ENCODE measurements around the gene WDR43. TPM values are rescaled to one million over a fixed set of nuclear protein-coding genes. Genes with fewer than 3 reads are reported as not detected.

Gene WDR43
- total and polyA plus RNA-seq, 11 donors: 4.5 to 35.9 (median 22.5) TPM

DNA sequence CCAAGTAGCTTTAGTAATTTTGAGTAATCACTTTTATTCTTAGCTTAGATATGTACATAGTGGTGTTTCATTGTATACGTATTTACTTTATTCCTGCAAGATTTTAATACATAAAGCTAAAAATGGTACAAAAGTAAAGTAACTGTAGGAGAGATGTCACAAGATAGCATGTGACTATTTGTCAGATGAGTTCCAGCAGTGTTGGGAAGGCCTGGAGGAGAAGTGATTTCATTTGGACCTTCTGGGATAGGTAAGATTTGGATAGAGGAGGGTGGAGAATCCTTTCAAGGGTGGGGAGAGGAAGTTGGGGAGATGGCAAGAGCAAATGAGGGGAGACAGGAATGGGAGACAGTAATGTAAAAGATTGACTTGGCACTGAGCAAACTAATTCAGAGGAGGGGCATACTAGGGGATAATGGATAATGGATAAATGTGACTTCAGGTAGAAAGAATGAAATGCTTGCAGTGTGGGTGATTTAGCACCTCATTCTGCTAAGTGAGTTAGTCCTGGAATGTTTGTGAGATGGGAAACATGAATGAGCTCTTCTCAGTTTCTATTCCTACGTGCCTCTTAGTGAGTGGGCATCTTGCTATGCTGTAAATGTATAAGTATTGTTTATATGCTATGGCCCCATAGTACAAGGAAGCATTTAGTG lies 10.5 kb downstream of the WDR43 start:
- Histone ChIP-seq H3K4me3 (no peak overlapping the region), H3K9me3 (no peaks in the 10 kb centered on the region), H3K4me1 (peaks cover 0 to 18% (median 0%) of the 10 kb centered on the region in 12 donors), H3K27ac (no peak overlapping the region), H3K27me3 (no peaks in the 10 kb centered on the region), H3K36me3 (peaks cover 0 to 80% (median 63%) of the 10 kb centered on the region in 9 donors)
- ATAC-seq: no peak
- TF ChIP-seq POLR2A (IDR thresholded peaks at IDR 0.05): no peak
- TF ChIP-seq, protein P1, sequence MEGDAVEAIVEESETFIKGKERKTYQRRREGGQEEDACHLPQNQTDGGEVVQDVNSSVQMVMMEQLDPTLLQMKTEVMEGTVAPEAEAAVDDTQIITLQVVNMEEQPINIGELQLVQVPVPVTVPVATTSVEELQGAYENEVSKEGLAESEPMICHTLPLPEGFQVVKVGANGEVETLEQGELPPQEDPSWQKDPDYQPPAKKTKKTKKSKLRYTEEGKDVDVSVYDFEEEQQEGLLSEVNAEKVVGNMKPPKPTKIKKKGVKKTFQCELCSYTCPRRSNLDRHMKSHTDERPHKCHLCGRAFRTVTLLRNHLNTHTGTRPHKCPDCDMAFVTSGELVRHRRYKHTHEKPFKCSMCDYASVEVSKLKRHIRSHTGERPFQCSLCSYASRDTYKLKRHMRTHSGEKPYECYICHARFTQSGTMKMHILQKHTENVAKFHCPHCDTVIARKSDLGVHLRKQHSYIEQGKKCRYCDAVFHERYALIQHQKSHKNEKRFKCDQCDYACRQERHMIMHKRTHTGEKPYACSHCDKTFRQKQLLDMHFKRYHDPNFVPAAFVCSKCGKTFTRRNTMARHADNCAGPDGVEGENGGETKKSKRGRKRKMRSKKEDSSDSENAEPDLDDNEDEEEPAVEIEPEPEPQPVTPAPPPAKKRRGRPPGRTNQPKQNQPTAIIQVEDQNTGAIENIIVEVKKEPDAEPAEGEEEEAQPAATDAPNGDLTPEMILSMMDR (IDR thresholded peaks at IDR 0.05): no peak
- 46 to 93% (median 90%) methylated on average over 2 of the region's 2 CpGs for WGBS, 4 donors
- intact Hi-C loops (cut with DNase I): no loop called here
- DNase-seq: no peak

DNA sequence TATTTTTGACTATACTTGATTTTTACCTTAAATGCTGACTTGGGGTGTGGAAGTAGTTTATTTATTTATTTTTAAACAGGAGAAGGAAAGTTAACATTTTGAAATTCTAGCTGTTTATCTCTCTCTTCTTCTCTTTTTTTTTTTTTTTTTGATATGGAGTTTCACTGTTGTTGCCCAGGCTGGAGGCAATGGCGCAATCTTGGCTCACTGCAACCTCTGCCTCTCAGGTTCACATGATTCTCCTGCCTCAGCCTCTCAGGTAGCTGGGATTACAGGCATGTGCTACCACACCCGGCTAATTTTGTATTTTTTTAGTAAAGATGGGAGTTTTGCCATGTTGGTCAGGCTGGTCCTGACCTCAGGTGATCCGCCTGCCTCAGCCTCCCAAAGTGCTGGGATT lies 11.1 kb downstream of the WDR43 start:
- H3K4me1 ChIP-seq: peaks cover 0 to 18% (median 0%) of the 10 kb centered on the region in 12 donors
- no peak overlapping the region for H3K27ac ChIP-seq
- no peaks in the 10 kb centered on the region for H3K9me3 ChIP-seq
- H3K36me3 ChIP-seq: peaks cover 0 to 86% (median 68%) of the 10 kb centered on the region in 9 donors
- intact Hi-C loops (cut with DNase I): no loop called here
- no peak for ATAC-seq
- TF ChIP-seq, protein P1 (IDR thresholded peaks at IDR 0.05): no peak
- TF ChIP-seq POLR2A (IDR thresholded peaks at IDR 0.05): no peak
- no peaks in the 10 kb centered on the region for H3K27me3 ChIP-seq
- H3K4me3 ChIP-seq: no peak overlapping the region
- WGBS, 4 donors: 98 to 100% (median 98%) methylated on average over 3 of the region's 3 CpGs
- no peak for DNase-seq

DNA sequence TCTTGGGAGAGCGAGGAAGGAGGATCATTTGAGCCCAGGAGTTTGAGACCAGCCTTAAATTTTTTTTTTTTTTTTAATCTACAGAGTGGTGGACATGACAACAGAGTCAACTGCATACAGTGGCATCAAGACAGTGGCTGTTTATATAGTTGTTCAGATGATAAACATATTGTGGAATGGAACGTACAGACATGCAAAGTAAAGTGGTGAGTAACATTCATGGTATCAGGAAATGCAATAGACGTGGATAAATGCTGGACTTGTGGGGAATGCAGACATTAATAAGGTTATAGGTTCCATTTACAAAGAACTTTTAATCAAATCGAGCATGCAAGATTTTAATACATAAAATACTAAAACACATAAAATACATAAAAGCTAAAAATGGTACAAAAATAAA lies 11.9 kb downstream of the WDR43 start:
- TF ChIP-seq POLR2A (IDR thresholded peaks at IDR 0.05): no peak
- TF ChIP-seq, protein P1 (IDR thresholded peaks at IDR 0.05): no peak
- WGBS, 4 donors: 91 to 96% (median 94%) methylated on average over 4 of the region's 4 CpGs

DNA sequence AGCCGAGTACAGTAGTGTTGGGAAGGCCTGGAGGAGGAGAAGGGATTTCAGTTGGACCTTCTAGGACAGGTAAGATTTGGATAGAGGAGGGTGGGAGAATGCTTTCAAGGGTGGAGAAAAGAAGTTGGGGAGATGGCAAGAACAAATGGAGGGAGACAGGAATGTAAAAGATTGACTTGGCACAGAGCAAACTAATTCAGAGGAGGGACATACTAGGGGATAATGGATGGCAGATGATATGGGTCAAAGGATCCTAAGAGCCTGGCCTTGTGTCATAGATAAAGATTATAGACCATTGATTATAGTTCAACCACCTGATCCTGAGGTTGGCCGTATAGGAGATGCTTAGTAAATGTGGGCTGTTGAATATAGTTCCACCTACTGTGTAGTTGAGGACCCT lies 12.4 kb downstream of the WDR43 start:
- no peak for DNase-seq
- no peak overlapping the region for H3K4me3 ChIP-seq

More for the DNA sequence above, 11.9 kb downstream of the WDR43 start:
- Histone ChIP-seq H3K4me3 (no peak overlapping the region), H3K9me3 (no peaks in the 10 kb centered on the region), H3K27me3 (no peaks in the 10 kb centered on the region), H3K27ac (no peak overlapping the region), H3K36me3 (peaks cover 0 to 93% (median 75%) of the 10 kb centered on the region in 9 donors), H3K4me1 (peaks cover 0 to 10% (median 0%) of the 10 kb centered on the region in 12 donors)
- intact Hi-C loops (cut with DNase I): no loop called here
- DNase-seq: no peak
- no peak for ATAC-seq

More for the DNA sequence above, 12.4 kb downstream of the WDR43 start:
- Histone ChIP-seq H3K36me3 (peaks cover 0 to 95% (median 77%) of the 10 kb centered on the region in 9 donors), H3K27me3 (no peaks in the 10 kb centered on the region), H3K9me3 (no peaks in the 10 kb centered on the region), H3K27ac (no peak overlapping the region), H3K4me1 (peaks cover 0 to 6% (median 0%) of the 10 kb centered on the region in 12 donors)
- ATAC-seq: no peak
- whole genome bisulfite sequencing, 4 donors: 92 to 97% (median 97%) methylated on average over 2 of the region's 2 CpGs
- intact Hi-C loops (cut with DNase I): no loop called here
- TF ChIP-seq, protein P1 (IDR thresholded peaks at IDR 0.05): no peak
- TF ChIP-seq POLR2A (IDR thresholded peaks at IDR 0.05): no peak
